ENCODE data around the gene CKAP5. TPM values are rescaled to one million over a fixed set of nuclear protein-coding genes. Genes with fewer than 3 reads are reported as not detected.
"Not testable (repeated sequence)": the region's sequence is repeated elsewhere in the genome, so short reads cannot be mapped to it uniquely, and the experiment has no call there.

CKAP5 gene
- total and polyA plus RNA-seq, 5 donors from 2014 or later = 8.7 to 45.4 (median 12.6) TPM

GRCh38 chr11:46801694-46802470 is 44.2 kb downstream of the CKAP5 start:
- ATAC-seq (ENCODE audit: low read depth in 2 of 2) = no peak
- Histone ChIP-seq H3K4me3 (ENCODE audit: low read depth, low read length) (no peak overlapping the region), H3K36me3 (ENCODE audit: control insufficient read depth, insufficient read depth, low read length) (peaks cover 36% of the 10 kb centered on the region), H3K27ac (ENCODE audit: insufficient read depth, low read length, poor library complexity, severe bottlenecking) (no peak overlapping the region), H3K4me1 (ENCODE audit: control insufficient read depth, insufficient read depth, low read length, poor library complexity, severe bottlenecking) (no peaks in the 10 kb centered on the region), H3K27me3 (ENCODE audit: control insufficient read depth, insufficient read depth, low read length) (no peaks in the 10 kb centered on the region), H3K9me3 (ENCODE audit: control insufficient read depth in 2 of 2, low read length in 2 of 2) (no peaks in the 10 kb centered on the region)
- Mint-ChIP-seq H3K4me3 (no peak overlapping the region), H3K36me3 (peaks cover 18% of the 10 kb centered on the region), H3K9me3 (peaks cover 0 to 2% (median 0%) of the 10 kb centered on the region in 7 donors), H3K4me1 (peaks cover 0 to 2% (median 0%) of the 10 kb centered on the region in 4 donors), H3K27me3 (no peaks in the 10 kb centered on the region), H3K27ac (no peak overlapping the region)
- DNase-seq = no peak

GRCh38 chr11:46800177-46800576 is 45.9 kb downstream of the CKAP5 start:
- H3K36me3 Mint-ChIP-seq = peaks cover 12% of the 10 kb centered on the region
- no peaks in the 10 kb centered on the region for H3K4me1 ChIP-seq (ENCODE audit: control insufficient read depth, insufficient read depth, low read length, poor library complexity, severe bottlenecking)
- DNase-seq = no peak

GRCh38 chr11:46799725-46800124 is 46.4 kb downstream of the CKAP5 start:
- not testable (repeated sequence) for H3K27ac Mint-ChIP-seq; DNase-seq; H3K27me3 ChIP-seq (ENCODE audit: control insufficient read depth, insufficient read depth, low read length); H3K4me3 ChIP-seq (ENCODE audit: low read depth, low read length); H3K27ac ChIP-seq (ENCODE audit: insufficient read depth, low read length, poor library complexity, severe bottlenecking); H3K9me3 Mint-ChIP-seq; H3K27me3 Mint-ChIP-seq; H3K4me3 Mint-ChIP-seq; H3K9me3 ChIP-seq (ENCODE audit: control insufficient read depth in 2 of 2, low read length in 2 of 2); H3K4me1 ChIP-seq (ENCODE audit: control insufficient read depth, insufficient read depth, low read length, poor library complexity, severe bottlenecking); H3K4me1 Mint-ChIP-seq; ATAC-seq (ENCODE audit: low read depth in 2 of 2)
- peaks cover 13% of the 10 kb centered on the region for H3K36me3 Mint-ChIP-seq
- H3K36me3 ChIP-seq (ENCODE audit: control insufficient read depth, insufficient read depth, low read length) = peaks cover 54% of the 10 kb centered on the region

More at GRCh38 chr11:46800177-46800576, 45.9 kb downstream of the CKAP5 start:
- Mint-ChIP-seq H3K4me3 (no peak overlapping the region), H3K27ac (no peak overlapping the region), H3K9me3 (no peaks in the 10 kb centered on the region), H3K4me1 (no peaks in the 10 kb centered on the region), H3K27me3 (no peaks in the 10 kb centered on the region)
- Histone ChIP-seq H3K27ac (ENCODE audit: insufficient read depth, low read length, poor library complexity, severe bottlenecking) (no peak overlapping the region), H3K27me3 (ENCODE audit: control insufficient read depth, insufficient read depth, low read length) (no peaks in the 10 kb centered on the region), H3K9me3 (ENCODE audit: control insufficient read depth in 2 of 2, low read length in 2 of 2) (no peaks in the 10 kb centered on the region), H3K36me3 (ENCODE audit: control insufficient read depth, insufficient read depth, low read length) (peaks cover 50% of the 10 kb centered on the region), H3K4me3 (ENCODE audit: low read depth, low read length) (no peak overlapping the region)
- ATAC-seq (ENCODE audit: low read depth in 2 of 2) = no peak

GRCh38 chr11:46778416-46778815 is 67.7 kb downstream of the CKAP5 start:
- no peaks in the 10 kb centered on the region for H3K27me3 ChIP-seq (ENCODE audit: control insufficient read depth, insufficient read depth, low read length)
- Mint-ChIP-seq H3K4me1 (no peaks in the 10 kb centered on the region), H3K4me3 (no peak overlapping the region), H3K36me3 (peaks cover 48% of the 10 kb centered on the region), H3K27me3 (no peaks in the 10 kb centered on the region), H3K9me3 (no peaks in the 10 kb centered on the region), H3K27ac (peak overlapping the region in 1 of 3 donors; percentile 6)
- H3K27ac ChIP-seq (ENCODE audit: insufficient read depth, low read length, poor library complexity, severe bottlenecking) = no peak overlapping the region
- ATAC-seq (ENCODE audit: low read depth in 2 of 2) (no peak), DNase-seq (no peak)
- H3K36me3 ChIP-seq (ENCODE audit: control insufficient read depth, insufficient read depth, low read length) = peaks cover 62% of the 10 kb centered on the region
- no peaks in the 10 kb centered on the region for H3K4me1 ChIP-seq (ENCODE audit: control insufficient read depth, insufficient read depth, low read length, poor library complexity, severe bottlenecking)
- no peaks in the 10 kb centered on the region for H3K9me3 ChIP-seq (ENCODE audit: control insufficient read depth in 2 of 2, low read length in 2 of 2)
- H3K4me3 ChIP-seq (ENCODE audit: low read depth, low read length) = no peak overlapping the region

- peaks cover 51% of the 10 kb centered on the region for H3K36me3 ChIP-seq (ENCODE audit: control insufficient read depth, insufficient read depth, low read length)
- Mint-ChIP-seq H3K9me3 (no peaks in the 10 kb centered on the region), H3K4me3 (no peak overlapping the region), H3K4me1 (no peaks in the 10 kb centered on the region), H3K27ac (no peak overlapping the region), H3K36me3 (peaks cover 48% of the 10 kb centered on the region), H3K27me3 (no peaks in the 10 kb centered on the region)
- H3K27me3 ChIP-seq (ENCODE audit: control insufficient read depth, insufficient read depth, low read length) = no peaks in the 10 kb centered on the region
- H3K4me1 ChIP-seq (ENCODE audit: control insufficient read depth, insufficient read depth, low read length, poor library complexity, severe bottlenecking) = no peaks in the 10 kb centered on the region
- ATAC-seq (ENCODE audit: low read depth in 2 of 2) (no peak), DNase-seq (no peak)
- H3K27ac ChIP-seq (ENCODE audit: insufficient read depth, low read length, poor library complexity, severe bottlenecking) = no peak overlapping the region
- H3K9me3 ChIP-seq (ENCODE audit: control insufficient read depth in 2 of 2, low read length in 2 of 2) = no peaks in the 10 kb centered on the region
- H3K4me3 ChIP-seq (ENCODE audit: low read depth, low read length) = no peak overlapping the region
Measured at GRCh38 chr11:46776878-46777277, 69.2 kb downstream of the CKAP5 start.

- H3K9me3 ChIP-seq (ENCODE audit: control insufficient read depth in 2 of 2, low read length in 2 of 2) = no peaks in the 10 kb centered on the region
- Mint-ChIP-seq H3K9me3 (no peaks in the 10 kb centered on the region), H3K4me3 (no peak overlapping the region), H3K4me1 (peaks cover 0 to 4% (median under 1%) of the 10 kb centered on the region in 4 donors), H3K36me3 (peaks cover 23% of the 10 kb centered on the region), H3K27me3 (no peaks in the 10 kb centered on the region), H3K27ac (no peak overlapping the region)
- H3K36me3 ChIP-seq (ENCODE audit: control insufficient read depth, insufficient read depth, low read length) = peaks cover 44% of the 10 kb centered on the region
- H3K27me3 ChIP-seq (ENCODE audit: control insufficient read depth, insufficient read depth, low read length) = no peaks in the 10 kb centered on the region
- H3K27ac ChIP-seq (ENCODE audit: insufficient read depth, low read length, poor library complexity, severe bottlenecking) = no peak overlapping the region
- H3K4me3 ChIP-seq (ENCODE audit: low read depth, low read length) = no peak overlapping the region
- ATAC-seq (ENCODE audit: low read depth in 2 of 2) (no peak), DNase-seq (no peak)
- no peaks in the 10 kb centered on the region for H3K4me1 ChIP-seq (ENCODE audit: control insufficient read depth, insufficient read depth, low read length, poor library complexity, severe bottlenecking)
Measured at GRCh38 chr11:46769636-46770221, 76.4 kb downstream of the CKAP5 start.

GRCh38 chr11:46766656-46767055 is 79.4 kb downstream of the CKAP5 start:
- H3K4me3 Mint-ChIP-seq = no peak overlapping the region
- H3K36me3 ChIP-seq (ENCODE audit: control insufficient read depth, insufficient read depth, low read length) = peaks cover 71% of the 10 kb centered on the region
- H3K9me3 Mint-ChIP-seq = no peaks in the 10 kb centered on the region
- no peaks in the 10 kb centered on the region for H3K4me1 ChIP-seq (ENCODE audit: control insufficient read depth, insufficient read depth, low read length, poor library complexity, severe bottlenecking)
- ATAC-seq (ENCODE audit: low read depth in 2 of 2) (no peak), DNase-seq (no peak)
- no peaks in the 10 kb centered on the region for H3K27me3 ChIP-seq (ENCODE audit: control insufficient read depth, insufficient read depth, low read length)
- H3K4me1 Mint-ChIP-seq = peaks cover 0 to 4% (median under 1%) of the 10 kb centered on the region in 4 donors
- no peak overlapping the region for H3K27ac Mint-ChIP-seq
- no peak overlapping the region for H3K4me3 ChIP-seq (ENCODE audit: low read depth, low read length)
- H3K36me3 Mint-ChIP-seq = peaks cover 35% of the 10 kb centered on the region
- no peaks in the 10 kb centered on the region for H3K27me3 Mint-ChIP-seq
- no peaks in the 10 kb centered on the region for H3K9me3 ChIP-seq (ENCODE audit: control insufficient read depth in 2 of 2, low read length in 2 of 2)
- no peak overlapping the region for H3K27ac ChIP-seq (ENCODE audit: insufficient read depth, low read length, poor library complexity, severe bottlenecking)

- Mint-ChIP-seq H3K4me3 (no peak overlapping the region), H3K4me1 (peaks cover 0 to 2% (median 0%) of the 10 kb centered on the region in 4 donors), H3K27me3 (no peaks in the 10 kb centered on the region), H3K9me3 (peaks cover 0 to 2% (median 0%) of the 10 kb centered on the region in 7 donors), H3K36me3 (peaks cover 48% of the 10 kb centered on the region), H3K27ac (peak overlapping the region in 1 of 3 donors; percentile 44)
- Histone ChIP-seq H3K27ac (ENCODE audit: insufficient read depth, low read length, poor library complexity, severe bottlenecking) (no peak overlapping the region), H3K4me3 (ENCODE audit: low read depth, low read length) (no peak overlapping the region), H3K9me3 (ENCODE audit: control insufficient read depth in 2 of 2, low read length in 2 of 2) (no peaks in the 10 kb centered on the region), H3K36me3 (ENCODE audit: control insufficient read depth, insufficient read depth, low read length) (peaks cover 71% of the 10 kb centered on the region), H3K27me3 (ENCODE audit: control insufficient read depth, insufficient read depth, low read length) (no peaks in the 10 kb centered on the region), H3K4me1 (ENCODE audit: control insufficient read depth, insufficient read depth, low read length, poor library complexity, severe bottlenecking) (no peaks in the 10 kb centered on the region)
- no peak for ATAC-seq (ENCODE audit: low read depth in 2 of 2)
- DNase-seq = no peak
Measured at GRCh38 chr11:46762248-46762647, 83.8 kb downstream of the CKAP5 start.
